K562 (cell line): Measurements from ENCODE around the gene MPIG6B. TPM values are rescaled to one million over a fixed set of nuclear protein-coding genes. Genes with fewer than 3 reads are reported as not detected.
A peak's percentile ranks its signal among the peaks of the same experiment; 100 is the strongest.

Source experiments
- ATF2 ChIP-seq: sonication (generic); formaldehyde crosslinking; IDR thresholded peaks from 2 replicates; pipeline ENCODE4 v1.8.1; 2022; ENCODE audit warnings: missing genetic modification reagents
- CTBP1 ChIP-seq: fragments of 450-650 bp; IDR thresholded peaks from 2 replicates; pipeline ENCODE4 v1.6.1; 2016; ENCODE audit warnings: borderline replicate concordance
- HOMEZ ChIP-seq: fragments of 250-450 bp; sonication (Bioruptor Pico); IDR thresholded peaks from 2 replicates; pipeline ENCODE4 v1.4.0; 2020; ENCODE audit warnings: mild to moderate bottlenecking, moderate library complexity
- IRF2 ChIP-seq: sonication (generic); formaldehyde crosslinking; IDR thresholded peaks from 2 replicates; pipeline ENCODE4 v1.8.1; 2022; ENCODE audit warnings: mild to moderate bottlenecking, missing genetic modification reagents
- KDM1A ChIP-seq, 2 experiments: fragments of 450-650 bp; IDR thresholded peaks; 2 replicates each; pipeline ENCODE4 v1.6.1; 2016; ENCODE audit warnings: mild to moderate bottlenecking in 2 of 2
- NFE2L1 ChIP-seq: fragments of 450-650 bp; IDR thresholded peaks from 2 replicates; pipeline ENCODE4 v1.6.1; 2016; ENCODE audit warnings: missing genetic modification characterization, low read depth, mild to moderate bottlenecking, missing compliant biosample characterization, moderate library complexity, borderline replicate concordance
- NR2C1 ChIP-seq, 2 experiments: fragments of 450-650 bp; IDR thresholded peaks; 2 replicates each; pipeline ENCODE4 v1.6.1; 2017; ENCODE audit warnings: mild to moderate bottlenecking in 2 of 2, antibody characterized with exemption in 1 of 2, inconsistent platforms in 1 of 2, missing compliant biosample characterization in 1 of 2, missing genetic modification characterization in 1 of 2
- PRMT5 ChIP-seq: sonication (generic); formaldehyde crosslinking; IDR thresholded peaks from 2 replicates; pipeline ENCODE4 v1.5.0; 2020; ENCODE audit warnings: missing genetic modification reagents
- TEAD1 ChIP-seq, 2 experiments: fragments of 450-650 bp in 1 of 2; sonication (generic) in 1 of 2; formaldehyde crosslinking; IDR thresholded peaks; 2 replicates each; pipeline versions ENCODE4 v1.4.0 to v1.8.0; 2020 to 2022; ENCODE audit warnings: mild to moderate bottlenecking in 2 of 2, missing genetic modification reagents in 1 of 2
- TFE3 ChIP-seq: fragments of 450-650 bp; formaldehyde crosslinking; IDR thresholded peaks from 2 replicates; pipeline ENCODE4 v1.4.0; 2020; ENCODE audit warnings: mild to moderate bottlenecking, mixed read lengths
- THAP7 ChIP-seq: fragments of 250-450 bp; sonication (Bioruptor Pico); IDR thresholded peaks from 2 replicates; pipeline ENCODE4 v1.5.0; 2021
- XRCC5 ChIP-seq: fragments of 200-400 bp; formaldehyde crosslinking; IDR thresholded peaks from 2 replicates; pipeline ENCODE4 v1.6.1; 2017; ENCODE audit warnings: low read depth, mild to moderate bottlenecking, low read length
- ZBTB33 ChIP-seq: sonication (generic); formaldehyde crosslinking; IDR thresholded peaks from 2 replicates; pipeline ENCODE4 v1.8.1; 2023; ENCODE audit warnings: mild to moderate bottlenecking, missing genetic modification reagents
- ZFPM2 ChIP-seq: fragments of 250-450 bp; sonication (Bioruptor Pico); IDR thresholded peaks from 2 replicates; pipeline ENCODE4 v1.5.1; 2022; ENCODE audit warnings: mild to moderate bottlenecking
- ZNF639 ChIP-seq, 2 experiments: fragments of 200-800 bp in 1 of 2; sonication (Bioruptor generic) in 1 of 2; sonication (generic) in 1 of 2; formaldehyde crosslinking in 1 of 2; IDR thresholded peaks in 1 of 2; conservative IDR thresholded peaks in 1 of 2; 2 replicates each; pipeline versions ENCODE4 v1.5.0 to v1.6.1; 2016 to 2020; ENCODE audit warnings: missing compliant biosample characterization in 1 of 2, missing genetic modification characterization in 1 of 2, missing genetic modification reagents in 1 of 2
- polyA plus RNA-seq, 8 experiments: library from polyadenylated mRNA; depleted of rRNA in 4 of 8; stranded (reverse) in 5 of 8; unstranded in 3 of 8; fragments of >200 nt; fragmentation: Nextera tagmentation in 2 of 8; fragmentation: Illumina TruSeq in 1 of 8; extraction: Ambion mirVana in 2 of 8; extraction: Trizol in 1 of 8; gene quantifications; 2 replicates each; pipeline versions ENCODE4 v1.2.1 to v1.2.3, GENCODE V29; 2011 to 2014; ENCODE audit warnings: inconsistent platforms in 1 of 8, missing spikeins in 1 of 8
- total RNA-seq, 7 experiments: library from RNA; depleted of rRNA in 6 of 7; stranded (reverse); fragments of >200 nt in 6 of 7; fragmentation: Illumina TruSeq in 2 of 7; extraction: Trizol in 2 of 7; gene quantifications; 2 replicates each; pipeline versions ENCODE4 v1.2.1 to v1.2.3, GENCODE V29; 2011 to 2021; ENCODE audit warnings: low replicate concordance in 1 of 7

Gene MPIG6B
- total and polyA plus RNA-seq, 9 of the 15 experiments (the other 6 are each of a cell fraction or from before 2014, with no cell fraction given): 0.11 to 1.2 (median 0.28) TPM; not detected in 1

- TF ChIP-seq ZBTB33 (peak; percentile 79; the same call in 1 of the 2 replicates), NFE2L1 (tag) (no peak), ATF2 (no peak), HOMEZ (CRISPR knock-in tag) (0 out of 2 replicates have a peak, but pooled peaks have one; percentile 68), CTBP1 (no peak), THAP7 (peak; percentile 97), NR2C1 (IDR thresholded peaks at IDR 0.05) (no peak), NR2C1 (tag; IDR thresholded peaks at IDR 0.05) (no peak), PRMT5 (CRISPR knock-in tag) (no peak), TFE3 (CRISPR knock-in tag) (peak; percentile 84), ZNF639 (CRISPR knock-in tag; conservative IDR thresholded peaks at IDR 0.05 in 1 of 2, IDR thresholded peaks at IDR 0.05 in 1 of 2) (no peak), IRF2 (CRISPR knock-in tag) (no peak), KDM1A (IDR thresholded peaks at IDR 0.05) (no peak), ZFPM2 (CRISPR knock-in tag) (peak; percentile 99), TEAD1 (CRISPR knock-in tag; IDR thresholded peaks at IDR 0.05) (peak in 1 of 2 experiments; percentile 94; a peak in 3 of 4 replicates), XRCC5 (no peak)
Observed at GRCh38 chr6:31729979-31730630, 6.9 kb downstream of the MPIG6B start (continued).
